Neural progenitor cell (in vitro differentiated cells): ENCODE results near the gene CEP63. TPM values are rescaled to one million over a fixed set of nuclear protein-coding genes. Genes with fewer than 3 reads are reported as not detected.

ENCODE experiments used
- DNase-seq: peaks from one replicate; pipeline ENCODE4 v3.0.0-alpha.2; 2016; ENCODE audit warnings: low spot score
- H2AFZ ChIP-seq: fragments of 200-600 bp; sonication (generic); replicated peaks from 2 replicates; pipeline ENCODE4 v1.6.1; 2016; ENCODE audit warnings: antibody characterized with exemption
- H3F3A ChIP-seq: fragments of 200-600 bp; sonication (generic); 2 replicates; pipeline ENCODE4 v1.6.1; 2016; ENCODE audit warnings: antibody characterized with exemption, low read depth
- H3K27ac ChIP-seq: fragments of 200-600 bp; sonication (generic); 2 replicates; pipeline ENCODE4 v1.5.1; 2016; ENCODE audit warnings: mild to moderate bottlenecking
- H3K27me3 ChIP-seq: fragments of 200-600 bp; sonication (generic); 2 replicates; pipeline ENCODE4 v1.6.1; 2016; ENCODE audit warnings: mild to moderate bottlenecking, moderate library complexity
- H3K36me3 ChIP-seq: fragments of 200-600 bp; sonication (generic); 2 replicates; pipeline ENCODE4 v1.5.1; 2016
- H3K4me1 ChIP-seq: fragments of 200-600 bp; sonication (generic); 2 replicates; pipeline ENCODE4 v1.6.1; 2016; ENCODE audit warnings: mixed run types
- H3K4me2 ChIP-seq: fragments of 200-600 bp; sonication (generic); 2 replicates; pipeline ENCODE4 v1.6.1; 2016
- H3K4me3 ChIP-seq: fragments of 200-600 bp; sonication (generic); 2 replicates; pipeline ENCODE4 v1.5.1; 2016
- H3K79me2 ChIP-seq: fragments of 200-600 bp; sonication (generic); 2 replicates; pipeline ENCODE4 v1.6.1; 2016; ENCODE audit warnings: low read depth
- H3K9ac ChIP-seq: fragments of 200-600 bp; sonication (generic); 2 replicates; pipeline ENCODE4 v1.6.1; 2016
- H3K9me3 ChIP-seq: fragments of 200-600 bp; sonication (generic); 2 replicates; pipeline ENCODE4 v1.5.1; 2016; ENCODE audit warnings: low read depth
- H4K20me1 ChIP-seq: fragments of 200-600 bp; sonication (generic); 2 replicates; pipeline ENCODE4 v1.6.1; 2016; ENCODE audit warnings: low read depth
- H3K27ac Mint-ChIP-seq: 3 replicates; pipeline ENCODE4 v1.8.0; 2021; ENCODE audit warnings: mixed read lengths
- H3K27me3 Mint-ChIP-seq: 2 replicates; pipeline ENCODE4 v1.8.0; 2022; ENCODE audit warnings: low read depth, mild to moderate bottlenecking, inconsistent platforms, moderate library complexity, mixed read lengths; ENCODE audit not compliant: insufficient read depth
- H3K36me3 Mint-ChIP-seq: 3 replicates; pipeline ENCODE4 v1.8.0; 2021; ENCODE audit warnings: mixed read lengths
- H3K4me1 Mint-ChIP-seq: 3 replicates; pipeline ENCODE4 v1.8.0; 2021; ENCODE audit warnings: mixed read lengths
- H3K4me3 Mint-ChIP-seq: 3 replicates; pipeline ENCODE4 v1.8.0; 2021; ENCODE audit warnings: mild to moderate bottlenecking, moderate library complexity, mixed read lengths
- H3K9me3 Mint-ChIP-seq: 3 replicates; pipeline ENCODE4 v1.8.0; 2020; ENCODE audit warnings: mixed read lengths
- EZH2 ChIP-seq: fragments of 200-600 bp; sonication (generic); IDR thresholded peaks from 2 replicates; pipeline ENCODE4 v1.6.1; 2017; ENCODE audit warnings: antibody characterized with exemption, mild to moderate bottlenecking, moderate library complexity
- EZH2phosphoT487 ChIP-seq: fragments of 200-600 bp; sonication (generic); IDR thresholded peaks from 2 replicates; pipeline ENCODE4 v1.6.1; 2017; ENCODE audit warnings: antibody characterized with exemption
- total RNA-seq: library from RNA; depleted of rRNA; stranded (reverse); fragments of >200 nt; gene quantifications from 2 replicates; pipeline ENCODE4 v1.2.3, GENCODE V29; 2015; ENCODE audit warnings: low replicate concordance
- TF ChIP-seq, protein P1 (sequence below): fragments of 200-600 bp; sonication (generic); IDR thresholded peaks from 2 replicates; pipeline ENCODE4 v1.5.1; 2017; ENCODE audit warnings: antibody characterized with exemption, mild to moderate bottlenecking

CEP63 gene
- total RNA-seq, 1 donor from 2014 or later, result 36.2 TPM

DNA sequence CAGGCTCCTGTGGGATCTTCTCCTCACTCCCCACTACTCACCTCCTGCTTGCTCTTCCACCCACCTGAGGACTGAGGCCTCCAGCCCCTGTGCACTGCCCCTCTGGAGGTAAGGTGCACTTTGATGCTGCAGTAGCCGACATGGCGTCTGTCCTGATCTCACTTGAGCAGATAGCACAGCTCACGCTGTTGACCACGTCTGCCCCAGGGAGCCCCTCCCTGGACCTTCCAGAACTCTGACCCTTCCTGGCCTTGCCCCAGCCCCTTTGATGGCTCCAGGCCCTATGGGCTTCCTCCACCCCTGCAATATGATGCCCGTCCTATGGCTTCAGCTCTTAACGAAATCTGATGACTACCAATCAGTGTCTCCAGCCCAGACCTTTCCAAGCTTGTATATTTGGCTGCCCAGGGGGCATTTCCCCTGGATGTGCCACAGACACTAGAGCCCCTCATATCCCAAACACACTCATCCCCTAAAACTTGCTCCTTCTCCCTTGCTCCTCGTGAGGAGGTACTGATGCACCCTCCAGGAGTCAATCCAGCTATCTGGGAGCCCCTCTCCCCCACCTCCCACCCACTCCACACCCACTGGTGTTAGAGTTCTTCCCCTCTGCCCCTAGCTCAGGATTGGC, 137.9 kb downstream of the CEP63 start:
- TF ChIP-seq, protein P1, sequence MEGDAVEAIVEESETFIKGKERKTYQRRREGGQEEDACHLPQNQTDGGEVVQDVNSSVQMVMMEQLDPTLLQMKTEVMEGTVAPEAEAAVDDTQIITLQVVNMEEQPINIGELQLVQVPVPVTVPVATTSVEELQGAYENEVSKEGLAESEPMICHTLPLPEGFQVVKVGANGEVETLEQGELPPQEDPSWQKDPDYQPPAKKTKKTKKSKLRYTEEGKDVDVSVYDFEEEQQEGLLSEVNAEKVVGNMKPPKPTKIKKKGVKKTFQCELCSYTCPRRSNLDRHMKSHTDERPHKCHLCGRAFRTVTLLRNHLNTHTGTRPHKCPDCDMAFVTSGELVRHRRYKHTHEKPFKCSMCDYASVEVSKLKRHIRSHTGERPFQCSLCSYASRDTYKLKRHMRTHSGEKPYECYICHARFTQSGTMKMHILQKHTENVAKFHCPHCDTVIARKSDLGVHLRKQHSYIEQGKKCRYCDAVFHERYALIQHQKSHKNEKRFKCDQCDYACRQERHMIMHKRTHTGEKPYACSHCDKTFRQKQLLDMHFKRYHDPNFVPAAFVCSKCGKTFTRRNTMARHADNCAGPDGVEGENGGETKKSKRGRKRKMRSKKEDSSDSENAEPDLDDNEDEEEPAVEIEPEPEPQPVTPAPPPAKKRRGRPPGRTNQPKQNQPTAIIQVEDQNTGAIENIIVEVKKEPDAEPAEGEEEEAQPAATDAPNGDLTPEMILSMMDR, result no peak
- TF ChIP-seq EZH2phosphoT487 (no peak), EZH2 (no peak)
- Mint-ChIP-seq H3K27me3 (peaks cover 2% of the 10 kb centered on the region), H3K9me3 (peaks cover under 1% of the 10 kb centered on the region), H3K4me3 (no peak overlapping the region), H3K4me1 (peaks cover 5% of the 10 kb centered on the region), H3K36me3 (no peaks in the 10 kb centered on the region), H3K27ac (no peak overlapping the region)
- no peaks in the 10 kb centered on the region for H3K79me2 ChIP-seq
- no peak overlapping the region for H3K4me2 ChIP-seq
- no peaks in the 10 kb centered on the region for H3F3A ChIP-seq
- no peak overlapping the region for H3K27ac ChIP-seq
- no peak for DNase-seq
- no peaks in the 10 kb centered on the region for H3K27me3 ChIP-seq
- no peaks in the 10 kb centered on the region for H3K9me3 ChIP-seq
- no peak overlapping the region for H2AFZ ChIP-seq
- no peaks in the 10 kb centered on the region for H4K20me1 ChIP-seq
- peaks cover 15% of the 10 kb centered on the region for H3K4me1 ChIP-seq
- H3K9ac ChIP-seq, result no peak overlapping the region
- H3K36me3 ChIP-seq, result no peaks in the 10 kb centered on the region
- H3K4me3 ChIP-seq, result no peak overlapping the region

Other genes with a start within 250 kb of the CEP63 start
- 99.5 and 134 TPM in 2 replicates for gene RYK, start 235.2 kb upstream of the CEP63 start, total RNA-seq
- 62.9 and 121 TPM in 2 replicates for gene AMOTL2, start 111.6 kb upstream of the CEP63 start, total RNA-seq
- gene ANAPC13, start 72 bp upstream of the CEP63 start, total RNA-seq, result 60.3 and 100 TPM in 2 replicates
- gene KY, start 165.0 kb downstream of the CEP63 start, total RNA-seq, result 0.09 TPM in 1 of 2 replicates, not detected in the other